Activated CD8-positive, alpha-beta memory T cell treated with anti-CD3 and anti-CD28 coated beads, Interleukin-2, amount 10 ng/mL, durations not matched to agents 7 days and 5 days (primary cell): ENCODE results near the gene PLAAT5. TPM values are rescaled to one million over a fixed set of nuclear protein-coding genes. Genes with fewer than 3 reads are reported as not detected.

Source experiments
- ATAC-seq: fragments of 150-1000 bp; cut with Tn5 transposase; one replicate; pipeline ENCODE4 v1.10.0; 2021; ENCODE audit warnings: moderate library complexity
- CTCF ChIA-PET: fragments of 350-600 bp; sonication (Branson Sonifier 250); formaldehyde crosslinking; loops from one replicate; lab custom pipeline; 2021; ENCODE audit warnings: antibody characterized with exemption; lab: Charles Lee
- DNase-seq: peaks from one replicate; pipeline ENCODE4 v3.0.0-alpha.2; 2020
- H3K27ac Mint-ChIP-seq: one replicate; pipeline ENCODE4 v1.8.0; 2021; ENCODE audit warnings: mild to moderate bottlenecking, mixed read lengths
- H3K27me3 Mint-ChIP-seq: one replicate; pipeline ENCODE4 v1.8.0; 2021; ENCODE audit warnings: mixed read lengths
- H3K36me3 Mint-ChIP-seq: one replicate; pipeline ENCODE4 v1.8.0; 2021; ENCODE audit warnings: mild to moderate bottlenecking, mixed read lengths
- H3K4me1 Mint-ChIP-seq: one replicate; pipeline ENCODE4 v1.8.0; 2021; ENCODE audit warnings: mixed read lengths
- H3K4me3 Mint-ChIP-seq: one replicate; pipeline ENCODE4 v1.8.0; 2021; ENCODE audit warnings: mild to moderate bottlenecking, moderate library complexity, mixed read lengths
- H3K9me3 Mint-ChIP-seq: one replicate; pipeline ENCODE4 v1.8.0; 2022; ENCODE audit warnings: low read depth, mixed read lengths
- total RNA-seq, 2 experiments: library from RNA; stranded (reverse); gene quantifications; one replicate each; pipeline ENCODE4 v1.2.3, GENCODE V29; 2021

The PLAAT5 gene
- total RNA-seq, 2 experiments from 2014 or later: 0.19 to 0.26 TPM

DNA sequence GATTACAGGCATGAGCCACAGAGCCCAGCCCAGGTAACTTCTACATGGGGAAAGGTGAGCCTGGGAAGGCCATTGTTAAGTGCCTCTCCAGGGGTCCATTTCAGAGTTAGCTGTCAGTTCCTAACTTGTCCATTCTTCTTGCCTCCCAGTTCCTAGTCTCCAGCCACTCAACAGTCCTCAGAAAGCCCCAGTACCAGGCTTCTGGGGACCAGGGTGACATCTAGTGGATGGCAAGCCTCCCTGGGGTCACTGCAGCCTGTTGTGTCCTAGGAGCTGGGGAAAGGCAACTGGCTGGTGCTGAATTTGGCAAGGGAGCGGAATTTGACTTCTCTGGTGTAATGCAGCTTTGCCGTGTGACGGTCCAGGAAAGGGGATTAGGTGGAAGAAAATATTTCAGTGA, 17.0 kb upstream of the PLAAT5 start:
- peak; percentile 50 for DNase-seq
- Mint-ChIP-seq H3K27me3 (no peaks in the 10 kb centered on the region), H3K4me1 (peaks cover 5% of the 10 kb centered on the region), H3K9me3 (no peaks in the 10 kb centered on the region), H3K27ac (no peak overlapping the region), H3K4me3 (no peak overlapping the region), H3K36me3 (no peaks in the 10 kb centered on the region)
- CTCF ChIA-PET: interaction anchor here (0.6 to 1.7 kb wide), 10 partner anchors 16 to 155 kb away, joined by 3 to 13 read pairs (median 4); partner anchors contain the start of genes PLAAT2, PLAAT4 and PLAAT5
- ATAC-seq: peak; percentile 49

DNA sequence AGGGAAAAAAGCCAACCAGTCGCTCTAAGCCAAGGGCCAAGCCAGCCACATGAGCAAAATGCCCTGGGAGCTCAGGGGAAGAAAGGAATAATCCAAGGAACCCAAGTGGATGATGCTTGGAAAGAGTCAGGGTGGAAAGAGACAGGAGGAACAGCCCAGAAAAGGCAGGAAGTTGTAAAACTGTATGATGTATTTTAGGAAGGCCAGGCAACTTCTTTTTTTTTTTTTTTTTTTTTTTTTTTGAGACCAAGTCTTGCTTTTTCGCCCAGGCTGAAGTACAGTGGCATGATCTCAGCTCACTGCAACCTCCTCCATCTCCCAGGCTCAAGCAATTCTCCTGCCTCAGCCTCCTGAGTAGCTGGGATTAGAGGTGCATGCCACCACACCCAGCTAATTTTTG, 16.5 kb upstream of the PLAAT5 start:
- H3K9me3 Mint-ChIP-seq: no peaks in the 10 kb centered on the region
- H3K36me3 Mint-ChIP-seq: no peaks in the 10 kb centered on the region
- peaks cover 5% of the 10 kb centered on the region for H3K4me1 Mint-ChIP-seq
- ATAC-seq: no peak
- H3K27me3 Mint-ChIP-seq: no peaks in the 10 kb centered on the region
- CTCF ChIA-PET: interaction anchor here (0.6 to 1.7 kb wide), 9 partner anchors 15 to 209 kb away, joined by 3 to 13 read pairs (median 4); partner anchors contain the start of genes PLAAT2 and PLAAT5
- DNase-seq: no peak
- no peak overlapping the region for H3K4me3 Mint-ChIP-seq
- H3K27ac Mint-ChIP-seq: no peak overlapping the region

DNA sequence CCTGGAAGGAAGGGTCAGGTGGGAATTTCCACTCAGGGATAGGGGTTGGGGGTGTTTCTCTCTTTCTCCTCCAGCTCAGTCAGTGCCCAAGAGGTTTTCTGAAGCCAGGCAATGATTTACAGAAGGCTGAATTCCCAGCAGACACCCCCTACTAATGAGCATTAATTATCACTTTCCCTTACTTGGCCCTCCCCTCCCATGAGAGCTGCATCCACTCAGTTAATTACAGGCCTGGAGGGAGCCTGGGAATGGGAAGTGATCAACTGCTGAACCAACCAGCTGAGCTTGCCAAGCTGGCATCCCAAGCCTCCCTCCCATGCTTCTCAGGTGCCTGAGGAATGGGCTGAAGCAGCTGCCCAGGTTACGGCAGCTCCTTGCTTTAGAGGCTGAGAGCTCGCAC, 15.9 kb upstream of the PLAAT5 start:
- Mint-ChIP-seq H3K27me3 (no peaks in the 10 kb centered on the region), H3K27ac (no peak overlapping the region), H3K4me3 (no peak overlapping the region), H3K4me1 (peaks cover 5% of the 10 kb centered on the region), H3K36me3 (no peaks in the 10 kb centered on the region), H3K9me3 (no peaks in the 10 kb centered on the region)
- ATAC-seq (no peak), DNase-seq (no peak)
- CTCF ChIA-PET: interaction anchor here (0.7 to 1.7 kb wide), 5 partner anchors 15 to 209 kb away, joined by 4 to 13 read pairs (median 7); partner anchors contain the start of gene PLAAT2

DNA sequence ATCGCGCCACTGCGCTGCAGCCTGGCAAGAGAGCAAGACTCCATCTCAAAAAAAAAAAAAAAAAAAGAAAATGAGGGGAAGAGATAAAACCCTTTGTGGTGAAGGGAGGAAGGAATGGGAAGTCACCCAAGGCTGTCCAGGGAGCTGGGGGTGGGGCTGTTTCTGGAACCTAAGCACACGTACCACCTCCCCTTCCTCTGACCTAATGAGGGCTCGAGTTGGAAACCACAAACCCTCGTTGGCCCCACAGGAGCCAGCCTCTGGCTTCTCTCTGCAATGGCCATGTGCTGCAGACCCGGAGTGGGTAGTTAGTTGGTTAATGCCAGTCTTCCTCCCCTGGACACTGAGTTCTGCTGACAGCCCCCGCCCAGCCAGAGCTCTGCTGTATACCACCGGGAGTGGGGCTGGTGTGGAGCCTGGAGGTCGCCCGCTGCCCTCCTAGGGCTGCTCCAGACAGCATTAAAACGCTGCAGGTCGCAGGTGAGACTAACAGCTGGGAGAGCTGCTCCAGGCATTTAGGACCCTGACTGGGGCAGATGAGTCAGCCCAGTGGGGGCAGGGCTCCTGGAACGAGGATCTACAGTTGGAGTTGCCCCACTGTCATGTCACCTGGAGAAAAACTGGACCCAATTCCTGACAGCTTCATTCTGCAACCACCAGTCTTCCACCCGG, 15.0 kb upstream of the PLAAT5 start, which contains the start of gene LGALS12:
TSS of gene LGALS12 (plus strand) at position 228 of the 672 bp plus-strand sequence. CDS start at position 603, 375 bp downstream.
- Mint-ChIP-seq H3K4me3 (no peak within 1 kb of the TSS), H3K4me1 (peaks cover 5% of the 10 kb centered on the region), H3K27ac (no peak within 1 kb of the TSS), H3K9me3 (no peaks in the 10 kb centered on the region), H3K36me3 (no peaks in the 10 kb centered on the region), H3K27me3 (no peaks in the 10 kb centered on the region)
- ATAC-seq (no peak), DNase-seq (no peak)
- CTCF ChIA-PET: interaction anchor here (0.6 to 1.0 kb wide), 4 partner anchors 27 to 483 kb away, joined by 3 read pairs; no protein-coding TSS in a partner anchor

DNA sequence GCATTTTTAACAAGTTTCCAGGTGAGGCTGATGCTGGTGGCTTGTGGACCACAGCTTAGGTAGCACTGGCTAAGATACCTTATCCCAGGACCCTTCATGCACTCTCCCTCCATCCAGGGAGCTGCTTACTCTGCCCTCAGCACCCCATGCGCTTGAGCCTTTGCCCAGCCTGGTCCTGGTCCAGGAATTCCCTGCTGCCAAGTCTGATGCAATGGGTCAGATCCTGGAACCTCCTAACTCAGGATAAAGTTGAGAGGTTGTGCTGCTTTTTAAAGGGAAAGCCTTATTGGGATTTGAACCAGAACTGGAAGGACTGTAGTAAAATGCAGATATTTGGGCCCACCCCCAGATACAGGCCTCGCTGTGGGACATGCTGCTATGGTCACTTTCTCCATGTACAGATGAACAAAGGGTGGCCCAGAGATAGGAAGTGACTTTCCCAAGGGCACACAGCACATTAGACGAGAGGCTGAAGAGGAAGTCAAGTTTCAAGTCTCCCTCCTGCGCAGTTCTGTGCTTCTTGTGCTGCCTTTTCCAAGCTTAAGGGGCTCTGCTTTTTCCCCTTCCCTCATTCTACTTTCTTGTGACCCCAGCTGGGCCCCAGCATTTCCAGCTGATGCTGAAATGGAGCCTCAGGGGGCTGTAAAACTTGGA, 14.1 kb upstream of the PLAAT5 start:
- H3K27me3 Mint-ChIP-seq: no peaks in the 10 kb centered on the region
- CTCF ChIA-PET: interaction anchor here (0.6 to 1.0 kb wide), 4 partner anchors 10 to 482 kb away, joined by 3 read pairs; no protein-coding TSS in a partner anchor
- peaks cover 7% of the 10 kb centered on the region for H3K9me3 Mint-ChIP-seq

DNA sequence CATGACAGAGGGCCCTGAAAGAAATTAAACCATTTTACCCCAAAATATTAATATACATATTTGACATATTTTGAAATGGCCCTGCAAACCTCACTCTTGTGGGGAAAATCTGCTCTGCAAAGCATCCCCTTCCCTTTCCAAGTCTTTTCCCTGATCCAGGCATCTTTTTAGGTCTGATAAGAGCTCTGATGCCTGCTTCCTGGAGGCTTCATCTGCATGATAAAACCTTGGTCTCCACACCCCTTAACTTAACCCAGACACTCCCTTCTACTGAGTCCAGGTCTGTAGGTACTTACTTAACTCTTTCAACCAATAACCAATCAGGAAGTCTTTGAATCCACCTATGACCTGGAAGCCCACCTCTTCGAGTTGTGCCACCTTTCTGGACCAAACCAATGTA, 13.1 kb upstream of the PLAAT5 start:
- ATAC-seq (no peak), DNase-seq (no peak)
- peaks cover 9% of the 10 kb centered on the region for H3K36me3 Mint-ChIP-seq
- H3K4me3 Mint-ChIP-seq: no peak overlapping the region
- H3K27ac Mint-ChIP-seq: no peak overlapping the region
- peaks cover 10% of the 10 kb centered on the region for H3K9me3 Mint-ChIP-seq
- H3K4me1 Mint-ChIP-seq: peaks cover 5% of the 10 kb centered on the region
- no peaks in the 10 kb centered on the region for H3K27me3 Mint-ChIP-seq
- CTCF ChIA-PET: no interaction called here

More for the DNA sequence above, 14.1 kb upstream of the PLAAT5 start:
- H3K27ac Mint-ChIP-seq: no peak overlapping the region
- H3K36me3 Mint-ChIP-seq: peaks cover 6% of the 10 kb centered on the region
- ATAC-seq (no peak), DNase-seq (no peak)
- no peak overlapping the region for H3K4me3 Mint-ChIP-seq
- peaks cover 5% of the 10 kb centered on the region for H3K4me1 Mint-ChIP-seq

DNA sequence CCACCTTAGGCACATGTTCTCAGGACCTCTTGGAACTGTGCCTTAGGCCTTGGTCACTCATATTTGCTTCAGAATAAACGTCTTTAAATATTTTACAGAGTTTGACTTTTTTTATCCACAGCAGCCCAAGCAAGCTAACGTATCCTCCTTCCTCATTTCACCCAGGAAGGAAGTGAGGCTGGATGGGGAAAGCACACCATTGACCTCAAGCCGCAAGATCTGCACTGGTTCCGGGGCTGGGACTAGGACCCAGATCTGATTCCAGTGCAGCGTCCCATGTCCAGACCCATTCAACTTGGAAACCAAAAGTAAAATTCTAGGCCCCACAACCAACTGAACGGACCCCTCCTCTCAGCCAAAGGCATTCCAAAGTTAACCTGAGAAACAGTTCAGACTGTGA, 12.5 kb upstream of the PLAAT5 start:
- no peak for ATAC-seq
- DNase-seq: no peak
- peaks cover 9% of the 10 kb centered on the region for H3K36me3 Mint-ChIP-seq
- no peak overlapping the region for H3K4me3 Mint-ChIP-seq
- H3K9me3 Mint-ChIP-seq: peaks cover 10% of the 10 kb centered on the region
- CTCF ChIA-PET: no interaction called here
- H3K4me1 Mint-ChIP-seq: peaks cover 5% of the 10 kb centered on the region
- H3K27me3 Mint-ChIP-seq: no peaks in the 10 kb centered on the region
- no peak overlapping the region for H3K27ac Mint-ChIP-seq

DNA sequence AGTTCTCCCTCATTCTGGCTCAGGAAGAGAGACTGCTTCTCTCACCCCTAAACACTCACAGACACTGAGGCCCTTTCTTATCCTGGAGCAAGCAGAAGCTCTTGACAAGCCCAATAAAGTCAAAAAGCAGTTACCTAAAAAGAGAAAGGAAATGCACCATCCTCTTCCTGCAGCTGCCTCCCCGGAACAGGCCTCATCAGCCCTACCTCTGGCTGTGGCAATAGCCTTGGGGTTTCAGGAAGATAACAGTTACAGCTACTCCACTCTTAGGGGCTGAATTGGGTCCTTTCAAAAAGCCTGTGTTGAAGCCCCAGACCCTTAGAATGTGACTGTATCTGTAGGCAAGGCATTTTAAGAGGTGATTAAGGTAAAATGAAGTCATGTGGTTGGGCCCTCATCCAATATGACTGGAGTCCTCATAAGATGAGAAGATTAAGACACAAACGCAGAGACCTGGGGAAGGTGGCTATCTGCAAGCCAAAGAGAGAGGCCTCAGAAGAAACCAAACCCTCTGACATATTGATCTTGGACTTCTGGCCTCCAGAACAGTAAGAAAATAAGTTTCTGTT, 11.4 kb upstream of the PLAAT5 start:
- no peak for DNase-seq
- no peak for ATAC-seq
- Mint-ChIP-seq H3K4me3 (no peak overlapping the region), H3K27me3 (peaks cover 6% of the 10 kb centered on the region), H3K4me1 (peaks cover 5% of the 10 kb centered on the region), H3K36me3 (peaks cover 9% of the 10 kb centered on the region), H3K27ac (peak overlapping the region; percentile 45), H3K9me3 (peaks cover 10% of the 10 kb centered on the region)
- CTCF ChIA-PET: no interaction called here

DNA sequence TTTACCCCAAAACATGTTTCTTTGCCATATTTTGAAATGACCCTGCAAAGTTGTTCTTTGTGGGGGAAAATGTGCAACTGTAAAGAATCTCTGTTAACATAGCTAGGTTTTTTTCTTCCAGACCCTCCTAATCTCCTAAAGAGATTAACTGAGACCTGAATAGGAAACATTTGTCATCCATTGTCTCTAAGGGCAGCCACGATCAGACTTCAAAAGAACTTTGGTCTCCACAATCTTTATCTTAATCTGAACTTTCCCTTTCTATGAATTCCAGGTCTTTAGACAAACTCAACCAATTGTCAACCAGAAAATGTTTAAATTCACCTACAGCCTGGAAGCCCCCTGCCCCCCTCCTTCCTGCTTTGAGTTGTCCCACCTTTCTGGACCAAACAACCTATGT, 10.3 kb upstream of the PLAAT5 start:
- peaks cover 15% of the 10 kb centered on the region for H3K27me3 Mint-ChIP-seq
- H3K9me3 Mint-ChIP-seq: peaks cover 10% of the 10 kb centered on the region
- CTCF ChIA-PET: no interaction called here
- DNase-seq (no peak), ATAC-seq (no peak)
- no peak overlapping the region for H3K4me3 Mint-ChIP-seq
- peaks cover 5% of the 10 kb centered on the region for H3K4me1 Mint-ChIP-seq
- no peak overlapping the region for H3K27ac Mint-ChIP-seq
- H3K36me3 Mint-ChIP-seq: peaks cover 9% of the 10 kb centered on the region

DNA sequence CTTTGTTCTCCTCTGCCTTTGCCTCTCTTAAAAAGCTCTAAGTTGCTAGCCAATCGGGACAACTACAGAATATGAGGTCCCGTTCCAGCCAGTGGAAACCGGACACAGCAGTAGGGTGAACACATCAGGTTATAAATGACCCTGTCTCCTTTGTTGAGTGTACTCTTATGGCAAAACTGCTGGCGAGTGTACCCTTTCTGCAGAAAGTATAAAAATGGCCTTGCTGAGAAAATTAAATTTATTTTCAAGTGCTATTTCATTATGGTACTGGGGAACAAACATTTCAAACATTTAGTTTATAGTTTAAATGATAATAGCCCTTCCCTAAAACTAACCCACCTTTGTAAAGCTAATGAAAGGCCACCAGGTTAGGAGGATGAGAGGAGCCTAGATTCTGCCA, 8.9 kb upstream of the PLAAT5 start:
- Mint-ChIP-seq H3K4me1 (no peaks in the 10 kb centered on the region), H3K9me3 (peaks cover 10% of the 10 kb centered on the region), H3K27me3 (peaks cover 17% of the 10 kb centered on the region), H3K4me3 (no peak overlapping the region), H3K36me3 (peaks cover 9% of the 10 kb centered on the region), H3K27ac (no peak overlapping the region)
- CTCF ChIA-PET: no interaction called here
- ATAC-seq (no peak), DNase-seq (no peak)

DNA sequence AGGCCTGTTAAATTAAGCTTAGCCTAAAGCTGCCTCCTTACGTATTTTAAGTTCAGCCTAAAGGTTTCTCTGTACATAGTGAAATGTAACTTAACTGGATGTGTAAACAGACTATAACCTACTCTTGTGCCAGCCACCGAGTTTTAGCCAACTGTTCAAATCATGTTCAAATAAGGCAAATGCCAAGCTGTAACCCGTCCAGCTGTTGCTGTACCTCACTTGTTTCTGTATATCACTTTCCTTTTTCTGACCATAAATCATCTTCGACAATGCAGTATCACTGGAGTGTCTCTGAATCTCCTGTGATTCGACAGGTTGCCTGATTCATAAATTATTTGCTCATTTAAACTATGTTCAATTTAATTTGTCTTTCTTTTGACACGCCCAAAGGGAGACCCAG, 4.0 kb upstream of the PLAAT5 start:
- CTCF ChIA-PET: interaction anchor here (1.3 kb wide), 1 partner anchor 10 kb away, joined by 3 read pairs; no protein-coding TSS in a partner anchor
- ATAC-seq: no peak
- Mint-ChIP-seq H3K27me3 (peaks cover 44% of the 10 kb centered on the region), H3K36me3 (peaks cover 3% of the 10 kb centered on the region), H3K4me3 (no peak overlapping the region), H3K4me1 (peaks cover 9% of the 10 kb centered on the region), H3K9me3 (peaks cover 3% of the 10 kb centered on the region), H3K27ac (no peak overlapping the region)
- DNase-seq: no peak

DNA sequence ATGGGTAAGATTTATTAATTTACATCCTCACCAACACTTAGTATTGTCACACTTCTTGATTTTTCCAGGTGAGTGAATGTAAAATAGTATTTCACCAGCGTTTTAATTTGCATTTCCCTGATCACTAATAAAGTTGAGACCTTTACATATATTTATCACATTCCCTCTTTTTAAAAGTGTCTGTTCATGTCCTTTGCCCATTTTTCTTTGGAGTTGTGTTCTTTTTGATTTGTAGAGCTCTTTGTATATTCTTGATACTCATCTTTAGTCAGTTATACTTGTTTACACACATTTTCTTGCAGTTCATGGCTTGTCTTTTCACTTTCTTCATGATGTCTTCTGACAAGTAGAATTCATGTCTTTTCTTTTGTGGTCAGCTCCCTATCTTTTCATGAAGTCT, 2.2 kb upstream of the PLAAT5 start:
- no peak for DNase-seq
- Mint-ChIP-seq H3K9me3 (no peaks in the 10 kb centered on the region), H3K27ac (no peak overlapping the region), H3K4me1 (peaks cover 9% of the 10 kb centered on the region), H3K27me3 (peaks cover 58% of the 10 kb centered on the region), H3K4me3 (no peak overlapping the region), H3K36me3 (no peaks in the 10 kb centered on the region)
- ATAC-seq: no peak
- CTCF ChIA-PET: interaction anchor here (1.5 kb wide), 1 partner anchor 14 kb away, joined by 4 read pairs; no protein-coding TSS in a partner anchor

DNA sequence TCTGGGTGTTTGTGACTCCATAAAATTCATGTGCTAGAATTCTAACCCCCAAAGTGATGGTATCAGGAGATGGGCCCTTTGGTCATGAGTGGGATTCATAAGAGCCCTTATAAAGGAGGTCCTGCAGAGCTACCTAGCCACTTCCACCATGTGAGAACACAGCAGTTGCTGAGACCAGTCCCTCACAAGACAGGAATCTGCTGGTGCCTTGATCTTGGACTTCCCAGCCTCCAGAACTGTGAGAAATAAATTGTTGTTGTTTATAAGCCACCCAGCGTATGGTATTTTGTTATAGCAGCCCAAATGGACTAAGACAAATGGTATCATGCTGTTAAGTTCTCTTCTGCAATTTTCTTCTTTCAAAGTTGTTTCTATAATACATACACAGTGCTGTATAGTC, 1.5 kb upstream of the PLAAT5 start:
- CTCF ChIA-PET: no interaction called here
- no peak overlapping the region for H3K27ac Mint-ChIP-seq
- peaks cover 9% of the 10 kb centered on the region for H3K4me1 Mint-ChIP-seq
- DNase-seq: no peak
- H3K27me3 Mint-ChIP-seq: peaks cover 56% of the 10 kb centered on the region
- H3K9me3 Mint-ChIP-seq: no peaks in the 10 kb centered on the region
- H3K36me3 Mint-ChIP-seq: no peaks in the 10 kb centered on the region
- ATAC-seq: no peak
- H3K4me3 Mint-ChIP-seq: no peak overlapping the region
